Activated CD8-positive, alpha-beta memory T cell treated with anti-CD3 and anti-CD28 coated beads, Interleukin-2, amount 50 U/mL, for 48 hours (primary cell): ENCODE measurements around the gene INPP4A.

ENCODE experiments used
- DNase-seq: peaks from one replicate; pipeline ENCODE4 v3.0.0-alpha.2; 2020

Gene INPP4A

DNA sequence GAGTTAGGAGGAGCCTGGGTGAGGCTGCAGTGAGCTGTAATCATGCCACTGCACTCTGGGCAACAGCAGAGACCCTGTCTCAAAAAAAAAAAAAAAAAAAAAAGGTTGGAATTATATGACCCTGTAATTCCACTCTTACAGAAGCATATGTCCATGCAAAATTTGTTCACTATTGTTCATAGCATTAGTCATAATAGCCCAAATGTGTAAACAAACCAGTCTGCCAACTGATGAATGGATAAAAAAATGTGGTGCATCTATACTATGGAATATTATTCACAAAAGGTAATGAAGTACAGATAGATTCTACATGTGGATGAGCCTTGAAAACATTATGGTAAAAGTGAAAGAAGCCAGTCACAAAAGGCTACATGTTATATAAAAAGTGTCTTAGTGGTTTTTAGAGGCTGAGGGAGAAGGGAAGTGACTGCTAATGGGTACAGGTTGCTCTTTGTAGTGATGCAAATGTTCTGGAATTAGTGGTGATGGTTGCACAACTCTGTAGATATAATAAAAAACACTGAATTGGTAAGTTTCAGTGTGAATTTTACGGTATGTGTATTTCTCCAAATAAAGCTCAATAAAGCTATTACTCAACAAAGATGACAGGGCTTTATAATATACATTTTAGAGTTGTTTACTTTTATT lies 154.2 kb downstream of the INPP4A start:
- DNase-seq, result no peak

DNA sequence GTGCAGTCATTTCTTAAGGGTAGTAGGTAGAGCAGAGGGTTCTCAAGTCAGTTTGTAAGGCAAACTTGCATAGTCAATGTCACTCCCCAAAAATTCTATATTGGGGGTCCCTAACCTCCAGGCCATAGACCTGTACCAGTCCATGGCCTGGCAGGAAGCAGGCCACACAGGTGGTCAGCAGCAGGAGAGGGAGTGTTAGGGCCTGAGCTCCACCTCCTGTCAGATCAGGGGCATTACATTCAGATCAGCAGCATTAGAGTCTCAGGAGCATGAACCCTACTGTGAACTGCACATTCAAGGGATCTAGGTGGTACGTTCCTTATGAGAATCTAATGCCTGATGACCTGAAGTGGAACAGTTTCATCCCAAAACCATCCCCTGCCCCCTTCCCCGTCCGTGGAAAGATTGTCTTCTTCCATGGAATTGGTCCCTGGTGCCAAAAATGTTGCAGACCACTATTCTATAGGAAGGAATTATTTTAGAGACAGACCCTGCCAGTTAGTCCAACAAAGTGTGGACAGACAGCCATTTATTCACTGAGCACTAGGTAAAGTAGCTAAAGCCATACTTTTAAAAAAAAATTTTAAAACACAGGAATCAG lies 157.0 kb downstream of the INPP4A start:
- no peak for DNase-seq

DNA sequence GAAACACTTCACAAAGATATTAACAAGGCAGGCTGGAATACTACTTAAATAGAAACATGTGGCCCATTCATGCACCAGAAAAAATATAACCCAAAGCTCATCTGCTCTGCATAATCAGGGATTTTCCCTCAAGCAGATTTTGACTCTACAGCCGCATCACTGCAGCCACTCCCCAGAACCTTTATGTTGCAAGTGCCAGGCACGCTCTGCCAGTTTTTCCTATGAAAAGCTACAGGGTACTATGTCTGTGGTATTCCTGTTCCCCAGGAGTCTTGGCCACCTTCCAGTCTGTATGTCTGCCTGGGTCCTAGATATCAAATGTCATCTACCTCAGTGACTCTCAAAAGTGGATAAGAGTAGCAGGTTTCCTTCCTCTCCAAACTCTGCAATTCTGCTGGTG lies 159.9 kb downstream of the INPP4A start:
- no peak for DNase-seq

DNA sequence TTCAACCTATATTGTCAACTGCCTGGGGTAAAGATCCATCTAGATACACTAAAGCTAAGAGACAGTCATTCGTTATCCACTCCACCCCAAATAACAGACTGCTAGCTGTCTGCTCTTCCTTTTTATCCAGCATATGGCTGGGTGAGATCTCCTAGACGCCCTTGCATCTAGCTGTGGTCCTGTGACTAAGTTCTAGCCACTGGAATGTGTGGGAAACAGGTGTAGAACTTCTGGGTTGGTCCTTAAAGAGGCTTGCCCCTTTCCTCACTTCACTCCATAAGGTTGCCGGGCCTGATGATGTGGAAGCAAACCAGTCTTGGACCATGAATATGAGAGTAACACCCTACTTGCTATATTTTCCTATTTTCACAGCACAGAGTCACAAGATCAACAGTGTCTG lies 160.4 kb downstream of the INPP4A start:
- DNase-seq, result no peak

DNA sequence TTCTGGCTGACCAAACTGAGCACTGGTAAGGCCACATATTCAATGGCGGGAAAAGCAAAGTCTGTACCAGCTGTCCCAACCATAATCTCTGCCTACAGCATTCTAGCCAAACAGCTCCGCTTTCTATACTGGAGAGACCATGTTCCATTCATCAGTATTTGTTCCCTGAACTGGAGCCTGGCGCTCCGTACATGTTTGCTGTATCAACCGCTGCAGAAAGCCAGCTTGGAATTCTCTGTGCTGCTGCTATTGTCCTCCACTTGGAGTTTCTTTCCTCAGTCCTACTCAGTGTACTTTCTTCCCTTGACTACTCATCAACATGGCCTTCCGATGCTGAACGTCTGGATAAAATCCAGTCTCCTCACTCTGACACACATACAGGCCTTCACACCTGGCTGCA lies 161.8 kb downstream of the INPP4A start:
- no peak for DNase-seq

DNA sequence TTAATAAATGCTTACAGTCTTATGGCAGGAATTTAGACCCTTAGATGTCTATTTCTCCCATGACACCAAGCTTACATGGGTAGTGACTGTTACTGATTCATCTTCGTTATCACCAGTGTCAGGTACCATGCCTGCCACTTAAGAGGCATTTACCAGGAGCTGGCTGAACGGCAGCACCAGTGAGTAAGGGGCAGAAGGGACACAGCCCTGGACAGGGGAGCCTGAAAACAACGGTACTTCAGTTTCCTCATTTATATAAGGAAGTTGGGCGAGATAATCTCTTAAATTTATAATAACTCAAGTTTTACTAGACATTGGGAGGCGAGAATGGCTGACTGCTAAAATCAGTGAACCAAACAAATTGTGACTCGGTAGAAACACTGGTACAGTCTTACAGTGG lies 162.4 kb downstream of the INPP4A start:
- DNase-seq, result no peak

DNA sequence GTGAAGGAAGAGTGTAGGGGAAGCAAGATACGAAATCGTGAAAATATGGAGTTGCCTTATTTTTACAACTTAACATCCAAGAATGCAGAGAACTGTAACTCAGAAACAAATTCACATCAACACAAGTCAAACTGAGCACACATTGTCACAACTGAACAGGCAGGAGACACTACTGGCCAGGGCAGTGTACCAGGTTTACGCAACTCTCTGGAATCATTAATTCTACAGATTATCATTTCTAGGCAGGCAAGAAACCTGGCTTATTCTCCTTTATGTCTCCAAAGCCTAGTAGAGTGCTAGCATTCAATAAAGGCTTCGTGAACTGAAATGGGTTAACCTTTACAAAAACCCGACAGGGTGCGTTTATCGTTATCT lies 163.1 kb downstream of the INPP4A start:
- DNase-seq, result no peak

DNA sequence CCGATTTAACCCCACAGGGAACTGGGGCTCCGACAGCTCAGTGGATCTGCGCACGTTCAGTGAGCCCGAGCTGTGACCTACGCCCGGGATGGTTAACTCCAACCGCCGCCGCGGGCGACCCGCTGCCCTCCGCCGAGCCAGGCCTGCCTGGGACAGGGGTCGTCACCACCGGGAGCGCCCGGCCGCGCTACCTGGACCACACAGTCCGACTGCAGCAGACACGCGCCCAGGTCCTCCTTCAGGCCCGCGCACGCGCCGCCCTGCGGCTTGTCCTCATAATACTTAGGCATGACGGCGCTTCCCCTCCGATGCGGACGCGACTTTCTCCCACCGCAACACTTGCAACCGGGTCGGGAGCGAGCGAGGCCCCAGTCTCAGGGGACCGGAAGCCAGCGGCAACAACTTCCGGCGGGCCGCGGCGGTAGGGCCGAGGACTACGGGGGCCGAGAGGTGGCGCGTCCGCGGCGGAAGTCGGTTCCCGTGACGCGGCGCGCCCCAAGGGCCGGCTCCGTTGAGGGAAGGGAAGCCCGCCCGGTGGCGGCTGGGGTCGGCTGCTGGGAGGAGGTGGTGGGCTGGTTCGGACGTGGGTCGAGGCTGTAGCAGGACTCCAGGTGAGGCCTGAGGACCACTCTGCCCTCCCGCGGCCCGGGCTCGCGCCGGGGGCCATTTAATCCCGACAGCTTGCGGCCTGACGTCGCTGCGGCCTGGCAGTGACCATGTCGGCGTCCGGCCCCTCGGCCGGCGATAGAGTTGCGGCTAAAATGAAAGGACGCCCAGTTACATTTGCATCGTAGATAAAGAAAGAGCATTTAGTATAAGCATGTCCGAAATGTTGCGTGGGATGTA lies 163.7 kb downstream of the INPP4A start, which contains the start of the genes COA5 and UNC50:
Gene COA5 (minus strand): TSS at position 397 of the 846 bp plus-strand sequence. CDS start 107 bp downstream, at position 290.
Gene UNC50 (plus strand): TSS at position 474 of the 846 bp plus-strand sequence. CDS start 1,171 bp downstream, outside the sequence.
- DNase-seq, result peak; percentile 96

DNA sequence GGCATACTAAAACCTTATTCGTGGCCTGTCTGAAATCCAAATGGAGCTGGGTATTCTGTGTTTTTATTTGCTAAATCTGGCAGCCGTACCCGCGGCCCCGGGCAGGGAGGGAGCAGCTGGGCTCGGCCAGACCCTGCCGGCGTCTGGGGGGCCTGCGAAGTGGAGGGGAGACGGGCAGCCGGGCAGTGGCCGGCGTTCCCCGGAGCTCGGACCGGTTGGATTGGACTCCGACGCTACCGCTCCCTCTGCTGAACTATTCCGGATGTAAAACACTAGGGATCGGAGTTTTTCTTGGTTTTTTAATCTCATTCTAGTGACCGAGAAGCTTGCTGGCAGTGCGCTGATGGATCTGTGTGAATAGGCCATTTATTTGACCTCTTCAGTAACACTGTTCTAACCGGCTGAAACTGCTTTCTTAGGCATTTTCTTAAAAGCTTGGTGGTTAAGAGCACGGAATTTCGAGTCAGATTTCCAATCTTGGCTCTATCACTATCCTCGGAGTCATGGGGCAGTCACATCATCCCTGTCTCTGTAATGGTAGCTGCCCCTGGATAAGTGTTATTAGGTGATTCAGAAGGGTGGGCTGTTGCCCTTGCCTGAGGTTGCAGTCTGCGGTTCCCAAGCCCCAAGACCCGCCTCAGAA lies 164.4 kb downstream of the INPP4A start:
- DNase-seq, result no peak

DNA sequence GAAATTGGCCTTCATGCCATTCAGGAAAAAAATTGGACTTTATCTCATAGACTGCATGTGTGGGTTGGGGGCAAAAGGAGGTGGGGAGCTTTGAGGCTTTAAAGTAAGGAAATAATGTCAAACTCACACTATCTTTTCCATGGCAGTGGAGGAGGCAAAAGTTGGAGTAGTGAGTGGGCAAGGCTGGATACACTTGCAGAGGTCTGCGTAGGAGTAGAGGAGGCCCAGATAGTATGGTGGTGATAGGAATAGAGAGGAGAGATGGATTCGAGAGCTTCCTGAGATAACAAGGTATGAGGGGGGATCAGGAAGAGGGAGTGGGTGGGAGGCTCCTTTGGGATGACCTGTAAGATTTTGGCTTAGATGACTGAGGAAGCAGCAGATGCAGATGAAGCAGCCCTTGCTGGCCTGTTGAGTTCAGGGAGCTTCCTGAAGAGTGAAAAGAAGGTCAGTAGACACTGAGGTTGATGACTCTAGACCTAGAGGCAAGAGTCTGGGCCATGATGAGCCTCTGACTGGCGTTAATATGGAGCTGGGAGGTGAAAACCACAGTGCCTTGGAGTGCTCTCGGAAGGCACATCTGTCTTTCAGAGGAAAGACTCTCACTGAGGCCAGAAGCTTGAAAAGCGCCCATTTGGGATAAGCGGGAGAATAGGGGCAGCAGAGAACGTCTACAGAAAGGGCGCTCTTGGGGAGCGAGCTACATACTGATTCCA lies 169.5 kb downstream of the INPP4A start:
- no peak for DNase-seq

DNA sequence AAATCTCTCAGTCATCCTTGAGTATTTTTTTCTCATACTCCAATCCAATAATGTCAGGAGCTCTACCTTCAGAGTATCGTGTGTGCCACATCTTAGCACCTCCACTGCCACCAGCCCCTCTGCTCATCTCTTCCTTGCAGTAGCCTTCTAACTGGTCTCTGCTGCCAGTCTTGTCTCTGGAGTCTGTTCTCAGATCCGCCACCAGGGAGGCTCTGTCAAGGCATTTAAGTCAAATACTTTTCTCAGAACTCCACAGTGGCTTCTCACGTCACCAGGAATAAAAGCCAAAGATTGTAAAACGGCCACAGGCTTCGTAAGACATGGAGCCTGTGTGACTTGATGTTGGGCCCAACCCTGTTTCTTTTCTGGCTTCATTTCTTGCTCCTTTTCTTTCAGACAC lies 170.8 kb downstream of the INPP4A start:
- DNase-seq, result no peak

DNA sequence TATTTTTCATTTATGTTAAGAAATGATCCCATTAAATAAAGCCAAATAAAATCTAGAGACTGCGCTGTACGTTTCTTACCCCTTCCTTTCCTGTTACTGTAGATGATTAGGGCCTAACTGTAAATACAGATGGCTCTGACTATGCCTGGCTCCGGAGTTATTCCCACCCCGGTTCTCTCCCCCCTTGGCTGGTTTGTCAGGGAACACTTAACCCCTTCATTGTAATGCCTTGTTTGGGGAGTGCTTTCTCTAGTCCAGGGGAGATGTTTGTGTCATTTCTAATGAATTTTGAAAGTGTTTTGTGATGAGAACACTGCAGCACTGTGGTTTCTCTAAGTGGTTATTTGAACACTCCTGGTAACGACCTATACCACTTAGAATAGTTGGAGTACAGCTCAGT lies 172.5 kb downstream of the INPP4A start:
- no peak for DNase-seq

DNA sequence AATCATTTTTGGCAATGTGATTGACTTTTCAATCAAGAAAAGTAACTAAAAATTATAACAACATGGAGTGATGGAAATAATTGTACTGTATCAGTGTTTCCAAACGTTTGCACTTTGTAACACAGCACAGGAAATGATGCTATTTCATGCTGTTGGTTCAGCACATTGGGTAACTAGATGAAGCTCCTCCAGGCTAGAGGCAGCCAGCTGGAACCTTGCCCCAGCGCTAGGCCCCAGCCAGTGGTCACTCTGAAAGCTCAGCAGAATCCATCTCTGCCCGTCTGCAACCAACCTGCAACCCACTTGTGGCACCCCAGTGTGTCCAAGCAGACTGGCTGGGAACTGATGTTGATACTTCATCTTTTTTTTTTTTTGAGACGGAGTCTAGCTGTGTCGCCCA lies 179.0 kb downstream of the INPP4A start:
- DNase-seq, result no peak

DNA sequence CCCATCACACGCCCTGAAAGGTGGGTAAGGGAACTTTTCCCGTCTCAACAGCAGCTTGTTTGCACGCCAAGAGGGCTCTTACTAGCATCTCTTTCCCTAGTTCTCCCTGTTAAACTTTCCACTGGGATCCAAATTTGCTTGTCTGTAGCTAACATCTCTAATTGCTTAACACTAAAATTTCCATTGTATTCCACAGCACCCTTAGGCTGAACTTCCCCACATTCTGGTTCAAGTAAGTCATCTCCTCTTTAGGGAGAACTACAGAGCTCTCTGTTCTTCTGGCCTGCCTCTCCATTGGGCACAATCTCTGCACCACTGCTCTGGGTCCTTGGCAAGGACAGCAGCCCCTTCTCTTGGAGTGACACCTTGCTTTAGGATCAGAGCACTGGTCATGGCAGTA lies 187.7 kb downstream of the INPP4A start:
- no peak for DNase-seq

DNA sequence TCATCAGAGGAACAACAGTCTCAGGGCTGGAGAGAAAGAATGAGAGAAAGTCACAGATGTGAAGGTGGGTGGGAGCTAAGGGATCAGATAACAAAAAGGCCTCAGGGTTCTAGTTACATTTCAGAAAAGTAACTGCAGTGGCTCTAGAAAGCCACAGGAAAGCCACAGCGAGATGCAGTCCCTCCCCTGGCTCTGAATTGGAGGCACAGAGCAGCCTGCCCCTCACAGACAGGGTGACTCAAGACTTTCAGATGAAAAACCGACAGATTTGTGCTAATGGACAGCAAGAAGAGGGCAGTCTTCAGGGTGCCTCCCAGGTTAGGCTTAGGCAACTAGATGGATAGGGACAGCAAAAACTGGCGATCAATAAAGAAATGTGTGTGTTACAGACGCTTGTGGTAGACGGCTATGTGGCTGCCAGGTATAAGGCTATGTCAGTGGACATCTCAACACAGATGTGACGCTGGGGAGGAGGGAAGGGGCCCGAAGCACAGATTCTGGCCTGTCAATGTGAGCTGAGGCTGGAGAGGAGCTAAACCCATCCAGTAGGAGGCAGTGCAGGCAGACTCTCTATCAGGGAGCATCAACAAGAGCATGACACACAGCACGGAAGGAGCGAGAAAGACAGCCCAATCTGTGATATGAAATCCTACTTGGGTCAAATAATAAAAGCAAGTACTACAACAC lies 189.9 kb downstream of the INPP4A start:
- peak; percentile 68 for DNase-seq

DNA sequence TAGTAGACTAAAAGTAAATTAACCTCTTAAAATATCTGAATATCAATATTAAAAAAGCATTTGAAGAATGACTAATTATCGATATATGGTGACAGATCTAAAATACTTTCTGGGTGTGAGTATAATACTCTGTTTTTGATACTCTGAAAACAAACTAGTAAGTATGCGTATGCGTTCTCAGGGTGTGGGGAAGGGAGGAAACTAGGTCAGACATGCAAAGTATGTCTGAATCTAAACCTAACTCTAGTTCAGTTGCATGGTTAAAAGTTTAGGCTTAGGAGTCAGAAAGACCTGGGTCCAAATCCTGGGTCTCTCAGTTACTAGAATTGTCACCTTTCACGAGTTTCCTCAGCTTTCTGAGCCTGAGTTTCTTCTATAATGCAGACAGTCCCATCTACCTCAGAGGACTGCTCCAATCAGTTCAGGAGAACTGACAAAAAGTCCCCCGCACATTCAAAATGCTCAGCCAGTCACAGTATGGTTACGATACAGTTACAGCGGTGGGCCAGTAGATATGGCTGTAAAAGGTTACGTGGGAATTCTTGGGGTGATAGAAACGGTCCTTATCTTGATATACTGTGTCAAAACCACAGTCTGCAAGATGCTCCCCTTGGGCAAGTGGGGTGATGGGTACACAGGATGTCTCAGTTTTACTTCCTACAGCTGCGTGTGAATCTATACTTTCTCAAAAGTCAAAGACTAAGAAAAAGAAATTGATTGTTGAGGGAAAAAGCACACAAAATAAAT lies 192.9 kb downstream of the INPP4A start:
- no peak for DNase-seq

DNA sequence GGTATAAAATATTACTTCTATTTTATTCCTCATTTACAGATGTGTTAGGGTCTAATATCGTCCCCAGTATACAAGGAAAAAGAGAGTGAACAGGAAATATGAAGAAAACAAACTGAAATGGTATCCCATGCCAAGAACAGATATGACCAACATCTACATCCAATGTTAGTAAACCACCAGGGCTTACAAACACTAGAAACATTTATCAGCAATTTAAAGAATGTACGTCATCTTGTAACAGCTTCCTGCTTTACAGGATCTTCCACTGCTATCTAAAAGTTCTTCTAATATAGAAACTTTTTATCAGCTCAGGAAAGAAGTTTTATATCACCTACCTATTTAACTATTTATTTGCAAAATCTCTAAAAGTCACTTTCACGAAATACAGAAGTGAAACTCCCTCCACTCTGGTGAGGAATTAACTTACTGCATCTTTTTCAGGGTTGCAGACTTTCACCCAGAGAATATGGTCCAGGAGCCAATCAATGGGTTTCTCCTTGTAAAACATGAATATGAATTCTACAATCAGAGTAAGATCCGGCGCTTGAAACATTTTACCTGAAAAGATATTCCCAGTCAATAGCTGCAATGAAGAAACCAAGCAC lies 198.9 kb downstream of the INPP4A start:
- no peak for DNase-seq
